Right lobe of liver (tissue), 4 donors: ENCODE measurements around the gene C16orf46.

Source experiments
- POLR2A ChIP-seq: fragments of 450-650 bp; IDR thresholded peaks from one replicate; pipeline ENCODE4 v1.6.1; 2017; ENCODE audit warnings: antibody characterized with exemption, mild to moderate bottlenecking
- TF ChIP-seq, protein P1 (sequence below), 4 donors: fragments of 200-600 bp in 3 of 4; fragments of 450-650 bp in 1 of 4; IDR thresholded peaks; one replicate each; pipeline versions ENCODE4 v1.5.1 to v1.8.0; 2016 to 2022; ENCODE audit warnings: antibody characterized with exemption in 4 of 4, mild to moderate bottlenecking in 2 of 4
- donor health status: DM: no; HTN: no; CAD: no.
- donor health status: DM: no; HTN: no; CAD: no.
- donor health status: DM: no; HTN: yes; CAD: no.

DNA sequence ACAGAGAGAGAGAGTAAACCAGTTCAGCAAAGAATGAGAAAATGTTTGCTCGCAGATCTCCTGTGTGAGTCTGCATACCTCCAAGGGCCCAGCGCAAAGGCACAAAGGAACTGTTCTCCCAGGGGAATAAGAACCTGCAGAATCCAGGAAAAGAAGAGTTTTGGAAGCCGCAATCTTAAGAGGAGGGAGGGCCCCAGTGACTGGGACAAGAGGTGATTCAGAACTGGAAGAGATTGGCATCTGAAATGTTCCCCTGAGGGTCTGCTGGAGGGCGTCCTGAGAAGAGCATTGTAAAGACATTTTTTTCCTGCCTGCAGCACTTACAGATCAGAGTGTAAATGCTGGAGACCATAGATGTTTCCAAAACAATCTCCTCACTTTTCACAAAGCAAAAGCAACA, 35.3 kb downstream of the C16orf46 start:
- TF ChIP-seq, protein P1, sequence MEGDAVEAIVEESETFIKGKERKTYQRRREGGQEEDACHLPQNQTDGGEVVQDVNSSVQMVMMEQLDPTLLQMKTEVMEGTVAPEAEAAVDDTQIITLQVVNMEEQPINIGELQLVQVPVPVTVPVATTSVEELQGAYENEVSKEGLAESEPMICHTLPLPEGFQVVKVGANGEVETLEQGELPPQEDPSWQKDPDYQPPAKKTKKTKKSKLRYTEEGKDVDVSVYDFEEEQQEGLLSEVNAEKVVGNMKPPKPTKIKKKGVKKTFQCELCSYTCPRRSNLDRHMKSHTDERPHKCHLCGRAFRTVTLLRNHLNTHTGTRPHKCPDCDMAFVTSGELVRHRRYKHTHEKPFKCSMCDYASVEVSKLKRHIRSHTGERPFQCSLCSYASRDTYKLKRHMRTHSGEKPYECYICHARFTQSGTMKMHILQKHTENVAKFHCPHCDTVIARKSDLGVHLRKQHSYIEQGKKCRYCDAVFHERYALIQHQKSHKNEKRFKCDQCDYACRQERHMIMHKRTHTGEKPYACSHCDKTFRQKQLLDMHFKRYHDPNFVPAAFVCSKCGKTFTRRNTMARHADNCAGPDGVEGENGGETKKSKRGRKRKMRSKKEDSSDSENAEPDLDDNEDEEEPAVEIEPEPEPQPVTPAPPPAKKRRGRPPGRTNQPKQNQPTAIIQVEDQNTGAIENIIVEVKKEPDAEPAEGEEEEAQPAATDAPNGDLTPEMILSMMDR (IDR thresholded peaks at IDR 0.05), result no peak
- TF ChIP-seq POLR2A, result no peak
